ENCODE data around the gene VTI1A.

The VTI1A gene

GRCh38 chr10:112758961-112759360, 311.9 kb downstream of the VTI1A start:
- DNase-seq (ENCODE audit: low read depth): no peak

- no peak for DNase-seq (ENCODE audit: low read depth)
Observed at GRCh38 chr10:112759496-112759895, 312.5 kb downstream of the VTI1A start.

GRCh38 chr10:112761256-112761655, 314.2 kb downstream of the VTI1A start:
- DNase-seq (ENCODE audit: low read depth): no peak

- DNase-seq (ENCODE audit: low read depth): no peak
Observed at GRCh38 chr10:112763916-112764520, 317.0 kb downstream of the VTI1A start.

GRCh38 chr10:112765717-112766235, 318.8 kb downstream of the VTI1A start:
- no peak for DNase-seq (ENCODE audit: low read depth)

GRCh38 chr10:112766636-112767035, 319.6 kb downstream of the VTI1A start:
- DNase-seq (ENCODE audit: low read depth): no peak

- no peak for DNase-seq (ENCODE audit: low read depth)
Observed at GRCh38 chr10:112767156-112767555, 320.1 kb downstream of the VTI1A start.

- DNase-seq (ENCODE audit: low read depth): no peak
Observed at GRCh38 chr10:112768121-112768520, 321.1 kb downstream of the VTI1A start.

- DNase-seq (ENCODE audit: low read depth): no peak
Observed at GRCh38 chr10:112769081-112769480, 322.1 kb downstream of the VTI1A start.

- DNase-seq (ENCODE audit: low read depth): no peak
Observed at GRCh38 chr10:112769611-112770370, 322.8 kb downstream of the VTI1A start.

- DNase-seq (ENCODE audit: low read depth): no peak
Observed at GRCh38 chr10:112771733-112772132, 324.7 kb downstream of the VTI1A start.

GRCh38 chr10:112773783-112774182, 326.8 kb downstream of the VTI1A start:
- no peak for DNase-seq (ENCODE audit: low read depth)

GRCh38 chr10:112774210-112774609, 327.2 kb downstream of the VTI1A start:
- DNase-seq (ENCODE audit: low read depth): no peak

- no peak for DNase-seq (ENCODE audit: low read depth)
Observed at GRCh38 chr10:112774798-112775197, 327.8 kb downstream of the VTI1A start.

GRCh38 chr10:112775381-112775780, 328.4 kb downstream of the VTI1A start:
- no peak for DNase-seq (ENCODE audit: low read depth)

GRCh38 chr10:112775892-112776674, 329.1 kb downstream of the VTI1A start:
- no peak for DNase-seq (ENCODE audit: low read depth)

- DNase-seq (ENCODE audit: low read depth): no peak
Observed at GRCh38 chr10:112778579-112778978, 331.6 kb downstream of the VTI1A start.

GRCh38 chr10:112779025-112779770, 332.2 kb downstream of the VTI1A start:
- no peak for DNase-seq (ENCODE audit: low read depth)

- no peak for DNase-seq (ENCODE audit: low read depth)
Observed at GRCh38 chr10:112782200-112782907, 335.3 kb downstream of the VTI1A start.

- no peak for DNase-seq (ENCODE audit: low read depth)
Observed at GRCh38 chr10:112783351-112784021, 336.5 kb downstream of the VTI1A start.

- no peak for DNase-seq (ENCODE audit: low read depth)
Observed at GRCh38 chr10:112784022-112784461, 337.0 kb downstream of the VTI1A start.
